ENCODE measurements around the gene ARL14.

Gene ARL14

DNA sequence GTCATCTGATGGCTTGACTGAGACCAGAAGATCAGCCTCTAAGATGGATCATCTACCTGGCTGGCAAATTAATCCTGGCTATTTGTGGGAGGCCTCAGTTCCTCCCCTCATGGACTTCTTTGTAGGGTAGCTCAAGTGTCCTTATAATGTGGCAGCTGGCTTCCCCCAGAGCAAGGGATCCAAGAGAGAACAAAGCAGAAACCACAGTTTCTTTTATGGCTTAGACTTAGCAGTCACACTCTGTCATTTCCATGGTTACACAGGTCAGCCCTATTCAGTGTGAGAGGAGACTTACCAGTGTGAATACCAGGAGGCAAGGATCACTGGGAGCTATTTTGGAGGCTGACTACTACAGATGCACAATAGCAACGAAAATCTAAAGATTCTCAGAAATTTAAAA lies 15.3 kb upstream of the ARL14 start:
- Histone ChIP-seq H3K27ac (no peak overlapping the region), H3K4me3 (no peak overlapping the region)
- no peak for DNase-seq (ENCODE audit: low spot score)
- TF ChIP-seq, protein P1, sequence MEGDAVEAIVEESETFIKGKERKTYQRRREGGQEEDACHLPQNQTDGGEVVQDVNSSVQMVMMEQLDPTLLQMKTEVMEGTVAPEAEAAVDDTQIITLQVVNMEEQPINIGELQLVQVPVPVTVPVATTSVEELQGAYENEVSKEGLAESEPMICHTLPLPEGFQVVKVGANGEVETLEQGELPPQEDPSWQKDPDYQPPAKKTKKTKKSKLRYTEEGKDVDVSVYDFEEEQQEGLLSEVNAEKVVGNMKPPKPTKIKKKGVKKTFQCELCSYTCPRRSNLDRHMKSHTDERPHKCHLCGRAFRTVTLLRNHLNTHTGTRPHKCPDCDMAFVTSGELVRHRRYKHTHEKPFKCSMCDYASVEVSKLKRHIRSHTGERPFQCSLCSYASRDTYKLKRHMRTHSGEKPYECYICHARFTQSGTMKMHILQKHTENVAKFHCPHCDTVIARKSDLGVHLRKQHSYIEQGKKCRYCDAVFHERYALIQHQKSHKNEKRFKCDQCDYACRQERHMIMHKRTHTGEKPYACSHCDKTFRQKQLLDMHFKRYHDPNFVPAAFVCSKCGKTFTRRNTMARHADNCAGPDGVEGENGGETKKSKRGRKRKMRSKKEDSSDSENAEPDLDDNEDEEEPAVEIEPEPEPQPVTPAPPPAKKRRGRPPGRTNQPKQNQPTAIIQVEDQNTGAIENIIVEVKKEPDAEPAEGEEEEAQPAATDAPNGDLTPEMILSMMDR (IDR thresholded peaks at IDR 0.05): no peak

DNA sequence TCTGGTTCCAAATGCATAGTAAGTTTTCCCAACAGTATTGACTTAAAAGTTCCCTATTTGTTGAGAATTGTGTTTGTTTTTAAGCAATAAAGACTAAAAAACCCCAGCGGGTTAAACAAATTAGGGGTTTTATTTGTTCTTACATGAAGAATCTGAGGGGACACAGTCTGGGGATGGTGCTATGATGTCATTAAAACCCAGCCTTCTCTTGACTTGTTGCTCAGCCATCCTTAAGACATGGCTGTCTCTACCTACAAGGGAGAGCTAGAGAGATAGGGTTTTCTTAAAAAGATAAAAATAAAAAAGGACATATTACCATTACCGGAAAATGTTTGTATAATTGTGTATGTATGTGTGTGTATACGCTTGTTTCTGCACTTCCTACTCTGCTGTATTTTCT lies 11.7 kb upstream of the ARL14 start:
- H3K27ac ChIP-seq: no peak overlapping the region
- DNase-seq (ENCODE audit: low spot score): no peak
- no peak overlapping the region for H3K4me3 ChIP-seq
- TF ChIP-seq, protein P1 (IDR thresholded peaks at IDR 0.05): no peak

DNA sequence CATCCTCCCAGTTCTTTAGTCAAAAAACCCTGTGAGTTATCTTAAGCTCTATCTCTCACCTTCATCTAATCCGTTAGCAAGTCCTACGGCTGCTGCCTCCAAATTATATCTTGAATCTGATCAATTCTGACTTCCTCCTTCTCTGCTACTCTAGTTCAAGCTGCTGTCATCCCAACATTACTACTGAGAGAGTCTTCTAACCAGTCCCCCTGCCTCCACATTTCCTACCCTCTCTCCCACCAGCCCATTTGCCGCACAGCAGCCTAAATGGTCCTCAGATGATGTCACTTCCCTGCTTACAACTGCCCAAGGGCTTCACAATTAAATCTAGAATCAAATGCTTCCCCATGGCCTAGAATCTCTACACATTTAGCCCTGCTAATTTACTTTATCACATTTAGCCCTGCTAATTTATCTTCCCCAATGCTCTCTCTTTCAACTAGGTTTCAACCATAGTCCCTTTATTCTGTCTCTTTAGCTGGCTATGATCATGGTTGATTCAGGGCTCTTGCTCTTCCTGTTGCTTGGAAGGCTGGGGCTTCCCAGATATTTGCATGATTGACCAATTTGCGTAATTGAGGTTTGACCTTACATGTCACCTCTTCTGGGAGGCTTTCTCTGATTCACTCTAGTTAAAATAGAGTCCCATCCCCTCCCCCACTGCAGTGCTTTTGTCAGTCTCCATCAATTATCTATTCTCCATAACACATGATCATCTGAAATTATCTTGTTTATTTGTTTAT lies 11.0 kb upstream of the ARL14 start:
- TF ChIP-seq, protein P1 (IDR thresholded peaks at IDR 0.05): no peak
- DNase-seq (ENCODE audit: low spot score): no peak
- H3K27ac ChIP-seq: no peak overlapping the region
- no peak overlapping the region for H3K4me3 ChIP-seq

DNA sequence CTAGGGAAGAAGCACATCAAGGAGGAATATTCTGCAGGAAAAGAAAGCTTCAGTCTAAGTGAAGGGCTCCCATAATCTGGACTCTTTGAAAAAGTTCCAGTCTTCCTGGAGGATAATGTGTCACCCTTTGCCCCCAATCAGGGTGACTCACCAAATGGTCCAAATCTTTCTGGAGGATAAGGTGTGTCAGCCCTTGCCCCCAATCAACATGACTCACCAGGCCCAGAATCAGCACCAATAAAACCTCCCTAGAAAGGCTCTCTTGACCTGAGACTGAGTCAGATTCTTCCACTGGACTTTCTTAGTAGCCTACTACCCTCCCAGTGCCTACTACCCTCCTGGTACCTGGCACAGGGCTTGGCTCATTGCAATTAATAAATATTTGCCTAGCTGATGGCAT lies 9.5 kb upstream of the ARL14 start:
- Histone ChIP-seq H3K27ac (no peak overlapping the region), H3K4me3 (no peak overlapping the region)
- no peak for DNase-seq (ENCODE audit: low spot score)
- TF ChIP-seq, protein P1 (IDR thresholded peaks at IDR 0.05): no peak

DNA sequence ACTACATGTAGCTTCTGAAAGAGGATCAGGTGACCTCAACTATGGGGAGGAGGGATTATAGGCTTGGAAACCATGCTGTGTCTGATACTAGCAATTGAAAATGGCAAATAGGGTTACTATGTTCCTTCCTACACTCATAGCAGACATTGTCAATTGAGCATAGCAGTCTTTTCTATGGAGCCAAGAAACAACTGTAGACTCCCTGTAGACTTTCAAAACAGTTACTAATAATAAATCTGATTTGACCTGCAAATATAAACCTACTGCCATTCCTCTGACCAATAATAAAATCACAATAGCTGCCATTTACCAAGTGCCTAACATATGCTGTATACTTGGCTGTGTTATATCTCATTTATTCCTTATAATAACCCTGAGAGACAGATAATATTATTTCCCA lies 8.5 kb upstream of the ARL14 start:
- no peak for DNase-seq (ENCODE audit: low spot score)
- TF ChIP-seq, protein P1 (IDR thresholded peaks at IDR 0.05): no peak

DNA sequence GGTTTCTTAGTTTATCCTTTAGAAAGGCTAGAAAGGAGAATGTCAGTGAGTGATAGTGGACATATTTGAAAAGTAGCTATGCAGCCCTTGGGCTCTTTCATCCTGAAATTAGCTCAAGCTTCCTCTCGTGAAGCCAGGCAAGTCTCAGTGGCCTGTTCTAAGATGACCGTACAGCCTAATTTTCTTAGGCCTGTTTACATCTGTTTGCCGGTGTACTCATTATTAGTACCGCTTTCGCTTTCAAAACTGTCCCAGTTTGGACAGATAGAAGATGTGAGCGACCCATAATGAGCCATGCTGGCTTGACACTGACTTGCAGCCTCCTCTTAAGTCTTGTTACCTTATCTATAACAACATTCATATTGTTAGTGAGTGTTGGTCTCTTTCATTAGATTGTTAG lies 5.7 kb upstream of the ARL14 start:
- TF ChIP-seq, protein P1 (IDR thresholded peaks at IDR 0.05): no peak
- Histone ChIP-seq H3K27ac (no peak overlapping the region), H3K4me3 (no peak overlapping the region)
- no peak for DNase-seq (ENCODE audit: low spot score)

More for the DNA sequence above, 8.5 kb upstream of the ARL14 start:
- Histone ChIP-seq H3K4me3 (no peak overlapping the region), H3K27ac (no peak overlapping the region)

DNA sequence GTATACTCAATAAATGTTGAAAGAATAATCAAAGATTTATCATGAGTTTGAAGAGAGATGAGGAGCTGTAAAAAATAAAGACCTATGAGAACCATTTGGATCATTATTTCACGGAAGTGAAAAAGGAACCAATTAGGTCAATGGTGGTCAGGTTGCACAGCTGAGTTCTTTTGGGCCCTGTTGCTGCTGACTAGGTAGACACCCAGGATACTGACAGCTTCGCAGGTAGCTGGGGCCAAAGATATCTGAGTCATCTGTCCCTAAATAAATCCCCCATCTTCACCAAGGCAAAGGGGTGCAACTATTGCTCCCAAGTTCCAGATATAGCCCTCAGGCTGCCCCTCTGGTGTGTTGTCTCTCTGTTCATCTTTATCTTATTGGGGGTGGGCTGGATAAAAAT lies 5.0 kb upstream of the ARL14 start:
- TF ChIP-seq, protein P1 (IDR thresholded peaks at IDR 0.05): no peak
- no peak for DNase-seq (ENCODE audit: low spot score)
- Histone ChIP-seq H3K4me3 (no peak overlapping the region), H3K27ac (no peak overlapping the region)
